Ovary (tissue), 3 donors: ENCODE data around the gene STOM.

Source experiments
- EP300 ChIP-seq: sonication (generic); formaldehyde crosslinking; IDR thresholded peaks from one replicate; pipeline ENCODE4 v1.6.1; 2017; ENCODE audit warnings: antibody characterized with exemption
- POLR2A ChIP-seq: fragments of 450-650 bp; IDR thresholded peaks from one replicate; pipeline ENCODE4 v1.6.1; 2017; ENCODE audit warnings: antibody characterized with exemption, mild to moderate bottlenecking, moderate library complexity
- TF ChIP-seq, protein P1 (sequence below), 3 donors: fragments of 450-650 bp in 2 of 3; fragments of 200-600 bp in 1 of 3; IDR thresholded peaks; one replicate each; pipeline versions ENCODE4 v1.5.1 to v1.8.0; 2016 to 2022; ENCODE audit warnings: antibody characterized with exemption in 3 of 3, mild to moderate bottlenecking in 1 of 3
- donor health status: DM: no; HTN: no; CAD: no.

DNA sequence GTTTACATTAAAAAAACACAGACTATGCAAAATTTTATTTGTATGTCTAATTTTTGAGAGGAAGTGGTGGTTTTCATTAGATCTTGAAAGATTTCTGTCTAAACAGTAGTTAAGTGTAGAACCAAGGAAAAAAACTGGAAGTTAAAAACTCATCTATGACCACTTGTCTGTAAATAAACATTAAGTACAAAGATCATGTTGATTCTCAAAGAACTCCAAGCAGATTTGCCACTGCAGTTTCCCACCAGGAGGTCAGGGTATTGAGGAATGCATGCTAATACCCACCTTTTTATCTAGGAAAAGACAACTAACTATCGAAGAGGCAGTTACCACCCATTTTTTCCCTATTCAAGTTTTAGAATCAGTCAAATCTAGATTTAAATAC lies 1.9 kb downstream of the STOM start:
- no peak for TF ChIP-seq POLR2A
- TF ChIP-seq, protein P1, sequence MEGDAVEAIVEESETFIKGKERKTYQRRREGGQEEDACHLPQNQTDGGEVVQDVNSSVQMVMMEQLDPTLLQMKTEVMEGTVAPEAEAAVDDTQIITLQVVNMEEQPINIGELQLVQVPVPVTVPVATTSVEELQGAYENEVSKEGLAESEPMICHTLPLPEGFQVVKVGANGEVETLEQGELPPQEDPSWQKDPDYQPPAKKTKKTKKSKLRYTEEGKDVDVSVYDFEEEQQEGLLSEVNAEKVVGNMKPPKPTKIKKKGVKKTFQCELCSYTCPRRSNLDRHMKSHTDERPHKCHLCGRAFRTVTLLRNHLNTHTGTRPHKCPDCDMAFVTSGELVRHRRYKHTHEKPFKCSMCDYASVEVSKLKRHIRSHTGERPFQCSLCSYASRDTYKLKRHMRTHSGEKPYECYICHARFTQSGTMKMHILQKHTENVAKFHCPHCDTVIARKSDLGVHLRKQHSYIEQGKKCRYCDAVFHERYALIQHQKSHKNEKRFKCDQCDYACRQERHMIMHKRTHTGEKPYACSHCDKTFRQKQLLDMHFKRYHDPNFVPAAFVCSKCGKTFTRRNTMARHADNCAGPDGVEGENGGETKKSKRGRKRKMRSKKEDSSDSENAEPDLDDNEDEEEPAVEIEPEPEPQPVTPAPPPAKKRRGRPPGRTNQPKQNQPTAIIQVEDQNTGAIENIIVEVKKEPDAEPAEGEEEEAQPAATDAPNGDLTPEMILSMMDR (IDR thresholded peaks at IDR 0.05): no peak
- no peak for TF ChIP-seq EP300
